Activated T-cell treated with anti-CD3 and anti-CD28 coated beads, Interleukin-2, amount 50 U/mL, for 24 hours (primary cell): ENCODE measurements around the gene PYM1.
"Not testable (repeated sequence)": the region's sequence is repeated elsewhere in the genome, so short reads cannot be mapped to it uniquely, and the experiment has no call there.

Experiments
- DNase-seq: peaks from one replicate; pipeline ENCODE4 v3.0.0-alpha.2; 2020
- H3K27ac Mint-ChIP-seq: 2 replicates; pipeline ENCODE4 v1.8.0; 2020; ENCODE audit warnings: mild to moderate bottlenecking, mixed read lengths
- H3K27me3 Mint-ChIP-seq: 2 replicates; pipeline ENCODE4 v1.8.0; 2020; ENCODE audit warnings: mixed read lengths
- H3K36me3 Mint-ChIP-seq: 2 replicates; pipeline ENCODE4 v1.8.0; 2020; ENCODE audit warnings: low read depth, mixed read lengths
- H3K4me1 Mint-ChIP-seq: 2 replicates; pipeline ENCODE4 v1.8.0; 2020; ENCODE audit warnings: low read depth, mixed read lengths
- H3K4me3 Mint-ChIP-seq: 2 replicates; pipeline ENCODE4 v1.8.0; 2020; ENCODE audit warnings: mild to moderate bottlenecking, moderate library complexity, mixed read lengths
- H3K9me3 Mint-ChIP-seq: 2 replicates; pipeline ENCODE4 v1.8.0; 2020; ENCODE audit warnings: mixed read lengths

Gene PYM1

DNA sequence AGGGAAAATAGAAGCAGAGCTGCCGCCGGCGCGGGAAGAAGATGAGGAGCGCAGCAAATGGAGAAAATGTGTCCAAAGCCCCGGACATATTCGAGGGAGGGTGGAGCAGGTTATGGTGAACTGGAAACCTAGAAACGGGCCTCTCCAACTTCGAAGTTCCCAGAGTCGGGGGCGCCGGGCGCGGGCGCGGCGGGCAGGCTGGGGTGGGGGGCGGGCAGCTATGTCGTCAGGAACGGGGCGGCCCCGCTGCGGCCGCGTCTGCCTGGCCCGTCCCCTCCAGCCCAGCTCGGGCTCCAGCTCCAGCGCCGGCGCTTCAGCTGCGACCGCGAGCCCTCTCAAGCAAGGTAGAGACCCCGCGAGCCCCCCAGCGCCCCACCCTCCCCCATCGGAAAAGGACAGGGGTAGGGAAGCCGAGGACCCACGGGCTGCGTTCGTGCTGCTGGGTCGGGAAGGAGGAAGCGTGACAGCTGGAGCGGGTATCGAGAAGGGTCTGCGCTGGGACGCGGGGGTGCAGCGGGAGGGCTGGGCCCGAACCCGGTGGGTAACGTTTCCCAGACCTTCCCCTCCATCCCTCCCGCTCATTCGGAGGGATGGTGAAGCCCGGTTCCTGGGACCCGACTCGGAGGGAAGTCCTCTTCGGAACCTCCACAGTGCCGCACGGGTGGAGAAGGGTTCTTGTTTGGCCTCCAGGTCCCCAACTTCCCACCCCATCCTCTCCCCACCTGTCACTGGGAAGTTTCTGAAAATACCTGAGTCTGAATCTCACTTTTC, 4.3 kb upstream of the PYM1 start:
- Mint-ChIP-seq H3K27me3 (no peaks in the 10 kb centered on the region), H3K9me3 (no peaks in the 10 kb centered on the region), H3K27ac (peak overlapping the region; percentile 98), H3K4me3 (peak overlapping the region; percentile 91), H3K4me1 (peaks cover 70% of the 10 kb centered on the region), H3K36me3 (peaks cover 70% of the 10 kb centered on the region)
- DNase-seq: peak; percentile 62

- peak; percentile 38 for DNase-seq
- H3K9me3 Mint-ChIP-seq: no peaks in the 10 kb centered on the region
- H3K4me3 Mint-ChIP-seq: peak overlapping the region; percentile 91
- H3K27me3 Mint-ChIP-seq: no peaks in the 10 kb centered on the region
- peaks cover 68% of the 10 kb centered on the region for H3K36me3 Mint-ChIP-seq
- H3K4me1 Mint-ChIP-seq: peaks cover 63% of the 10 kb centered on the region
- peak overlapping the region; percentile 98 for H3K27ac Mint-ChIP-seq
These were observed 3.7 kb upstream of the PYM1 start for GRCh38 chr12:55931317-55931779.

GRCh38 chr12:55930771-55931316, 3.1 kb upstream of the PYM1 start, which contains the start of gene DGKA:
TSS of gene DGKA (plus strand) at chr12:55931162. CDS start at chr12:55936504, 5,342 bp downstream.
- H3K9me3 Mint-ChIP-seq: no peaks in the 10 kb centered on the region
- peak; percentile 84 for DNase-seq
- H3K4me3 Mint-ChIP-seq: peak within 1 kb of the TSS; percentile 91
- H3K36me3 Mint-ChIP-seq: peaks cover 68% of the 10 kb centered on the region
- no peaks in the 10 kb centered on the region for H3K27me3 Mint-ChIP-seq
- H3K4me1 Mint-ChIP-seq: peaks cover 62% of the 10 kb centered on the region
- peak within 1 kb of the TSS; percentile 98 for H3K27ac Mint-ChIP-seq

GRCh38 chr12:55929306-55929791, 1.7 kb upstream of the PYM1 start:
- Mint-ChIP-seq H3K4me3 (peak overlapping the region; percentile 91), H3K4me1 (peaks cover 59% of the 10 kb centered on the region), H3K27me3 (no peaks in the 10 kb centered on the region), H3K9me3 (no peaks in the 10 kb centered on the region), H3K27ac (peak overlapping the region; percentile 98), H3K36me3 (peaks cover 64% of the 10 kb centered on the region)
- DNase-seq: peak; percentile 87

- H3K9me3 Mint-ChIP-seq: no peaks in the 10 kb centered on the region
- H3K4me1 Mint-ChIP-seq: peaks cover 55% of the 10 kb centered on the region
- no peaks in the 10 kb centered on the region for H3K27me3 Mint-ChIP-seq
- H3K4me3 Mint-ChIP-seq: peak overlapping the region; percentile 91
- peaks cover 60% of the 10 kb centered on the region for H3K36me3 Mint-ChIP-seq
- H3K27ac Mint-ChIP-seq: peak overlapping the region; percentile 98
- DNase-seq: peak; percentile 96
These were observed 731 bp downstream of the PYM1 start for GRCh38 chr12:55926738-55927587.

- Mint-ChIP-seq H3K27me3 (no peaks in the 10 kb centered on the region), H3K27ac (peak overlapping the region; percentile 98), H3K9me3 (no peaks in the 10 kb centered on the region), H3K4me1 (peaks cover 61% of the 10 kb centered on the region), H3K36me3 (peaks cover 58% of the 10 kb centered on the region), H3K4me3 (peak overlapping the region; percentile 91)
- DNase-seq: no peak
These were observed 1.6 kb downstream of the PYM1 start for GRCh38 chr12:55925870-55926737.

GRCh38 chr12:55925371-55925770, 2.3 kb downstream of the PYM1 start:
- Mint-ChIP-seq H3K27me3 (no peaks in the 10 kb centered on the region), H3K4me3 (peak overlapping the region; percentile 91), H3K27ac (peak overlapping the region; percentile 98), H3K4me1 (peaks cover 59% of the 10 kb centered on the region), H3K9me3 (no peaks in the 10 kb centered on the region), H3K36me3 (peaks cover 60% of the 10 kb centered on the region)
- DNase-seq: no peak

DNA sequence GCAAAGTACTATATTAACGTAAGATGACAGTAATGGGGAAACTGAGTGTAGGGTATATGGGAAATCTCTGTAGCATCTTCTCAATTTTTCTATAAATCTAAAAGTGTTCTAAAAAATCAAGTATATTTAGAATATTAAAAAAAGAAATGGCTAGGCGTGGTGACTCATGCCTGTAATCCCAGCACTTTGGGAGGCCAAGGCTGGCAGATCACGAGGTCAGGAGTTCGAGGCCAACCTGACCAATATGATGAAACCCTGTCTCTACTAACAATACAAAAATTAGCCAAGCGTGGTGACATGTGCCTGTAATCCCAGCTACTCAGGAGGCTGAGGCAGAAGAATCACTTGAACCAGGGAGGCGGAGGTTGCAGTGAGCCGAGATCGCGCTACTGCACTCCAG, 4.0 kb downstream of the PYM1 start:
- H3K36me3 Mint-ChIP-seq: peaks cover 67% of the 10 kb centered on the region
- H3K9me3 Mint-ChIP-seq, H3K27me3 Mint-ChIP-seq, H3K4me3 Mint-ChIP-seq, DNase-seq: not testable (repeated sequence)
- H3K27ac Mint-ChIP-seq: peak overlapping the region; percentile 85
- peaks cover 49% of the 10 kb centered on the region for H3K4me1 Mint-ChIP-seq

GRCh38 chr12:55922126-55922525, 5.6 kb downstream of the PYM1 start:
- H3K27me3 Mint-ChIP-seq: no peaks in the 10 kb centered on the region
- H3K9me3 Mint-ChIP-seq: no peaks in the 10 kb centered on the region
- no peak for DNase-seq
- no peak overlapping the region for H3K4me3 Mint-ChIP-seq
- H3K36me3 Mint-ChIP-seq: peaks cover 61% of the 10 kb centered on the region
- H3K4me1 Mint-ChIP-seq: peaks cover 49% of the 10 kb centered on the region
- H3K27ac Mint-ChIP-seq: peak overlapping the region; percentile 71

DNA sequence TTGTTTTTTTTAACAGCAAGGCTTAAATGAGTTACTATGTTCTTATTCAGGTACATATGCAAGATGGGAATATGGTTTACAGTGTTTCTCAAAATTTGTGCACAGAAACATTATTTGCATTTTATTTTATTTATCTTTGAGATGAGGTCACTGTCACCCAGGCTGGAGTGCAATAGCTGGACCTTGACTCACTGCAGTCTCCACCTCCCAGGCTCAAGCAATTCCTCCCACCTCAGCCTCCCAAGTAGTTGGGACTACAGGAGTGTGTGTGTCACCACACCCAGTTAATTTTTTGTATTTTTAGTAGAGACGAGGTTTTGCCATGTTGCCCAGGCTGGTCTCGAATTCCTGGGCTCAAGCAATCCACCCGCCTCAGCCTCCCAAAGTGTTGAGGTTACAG, 8.7 kb downstream of the PYM1 start:
- H3K36me3 Mint-ChIP-seq: peaks cover 61% of the 10 kb centered on the region
- peaks cover 56% of the 10 kb centered on the region for H3K4me1 Mint-ChIP-seq
- not testable (repeated sequence) for H3K9me3 Mint-ChIP-seq

GRCh38 chr12:55915482-55915859, 12.2 kb downstream of the PYM1 start:
- no peak for DNase-seq
- Mint-ChIP-seq H3K4me3 (no peak overlapping the region), H3K27ac (peak overlapping the region; percentile 18), H3K4me1 (peaks cover 45% of the 10 kb centered on the region), H3K36me3 (peaks cover 56% of the 10 kb centered on the region), H3K27me3 (no peaks in the 10 kb centered on the region), H3K9me3 (no peaks in the 10 kb centered on the region)

More for the DNA sequence above, 8.7 kb downstream of the PYM1 start:
- DNase-seq, H3K27ac Mint-ChIP-seq, H3K4me3 Mint-ChIP-seq, H3K27me3 Mint-ChIP-seq: not testable (repeated sequence)

- Mint-ChIP-seq H3K9me3 (no peaks in the 10 kb centered on the region), H3K36me3 (peaks cover 50% of the 10 kb centered on the region), H3K27me3 (no peaks in the 10 kb centered on the region), H3K4me1 (peaks cover 47% of the 10 kb centered on the region), H3K4me3 (no peak overlapping the region), H3K27ac (peak overlapping the region; percentile 67)
- no peak for DNase-seq
These were observed 14.8 kb downstream of the PYM1 start for GRCh38 chr12:55912908-55913307.

DNA sequence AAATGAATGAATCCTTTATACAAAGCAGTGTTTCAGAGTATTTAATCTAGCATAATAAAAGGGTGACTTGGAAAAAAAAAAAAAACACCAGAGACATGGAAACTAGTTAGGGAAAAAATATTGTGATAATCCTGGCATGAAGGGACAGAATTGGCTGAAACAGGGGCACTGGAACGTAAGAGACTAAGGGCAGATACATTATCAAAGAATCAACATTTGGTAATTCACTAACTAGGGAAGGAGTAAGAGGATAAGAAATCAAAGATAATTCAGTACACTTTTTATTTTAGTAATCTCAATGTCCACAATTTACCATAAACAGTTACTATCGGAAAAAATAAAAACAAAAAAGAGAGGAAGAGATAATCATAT, 18.2 kb downstream of the PYM1 start:
- H3K36me3 Mint-ChIP-seq: peaks cover 28% of the 10 kb centered on the region
- peak overlapping the region; percentile 15 for H3K27ac Mint-ChIP-seq
- H3K27me3 Mint-ChIP-seq: no peaks in the 10 kb centered on the region
- no peak for DNase-seq
- H3K4me1 Mint-ChIP-seq: peaks cover 27% of the 10 kb centered on the region
- H3K9me3 Mint-ChIP-seq: no peaks in the 10 kb centered on the region
- no peak overlapping the region for H3K4me3 Mint-ChIP-seq
